Activated CD8-positive, alpha-beta T cell treated with anti-CD3 and anti-CD28 coated beads for 36 hours (primary cell): ENCODE results near the gene RUVBL1. TPM values are rescaled to one million over a fixed set of nuclear protein-coding genes. Genes with fewer than 3 reads are reported as not detected.

Experiments
- ATAC-seq: fragments of 200-7000 bp; cut with Tn5 transposase; one replicate; pipeline ENCODE4 v1.10.0; 2021; ENCODE audit warnings: mild to moderate bottlenecking, moderate library complexity
- CTCF ChIA-PET: fragments of 350-600 bp; sonication (Branson Sonifier 250); formaldehyde crosslinking; loops from one replicate; lab custom pipeline; 2021; ENCODE audit warnings: antibody characterized with exemption; lab: Charles Lee
- POLR2A ChIA-PET: fragments of 350-600 bp; sonication (Branson Sonifier 250); formaldehyde crosslinking; loops from one replicate; lab custom pipeline; 2021; ENCODE audit warnings: antibody characterized with exemption; lab: Charles Lee
- DNase-seq: peaks from one replicate; pipeline ENCODE4 v3.0.0-alpha.2; 2020
- H3K27ac Mint-ChIP-seq: one replicate; pipeline ENCODE4 v1.8.0; 2021; ENCODE audit warnings: mild to moderate bottlenecking, mixed read lengths
- H3K27me3 Mint-ChIP-seq: one replicate; pipeline ENCODE4 v1.8.0; 2021; ENCODE audit warnings: mixed read lengths
- H3K36me3 Mint-ChIP-seq: one replicate; pipeline ENCODE4 v1.8.0; 2021; ENCODE audit warnings: low read depth, mixed read lengths
- H3K4me1 Mint-ChIP-seq: one replicate; pipeline ENCODE4 v1.8.0; 2021; ENCODE audit warnings: low read depth, mixed read lengths
- H3K4me3 Mint-ChIP-seq: one replicate; pipeline ENCODE4 v1.8.0; 2021; ENCODE audit warnings: mild to moderate bottlenecking, moderate library complexity, mixed read lengths
- H3K9me3 Mint-ChIP-seq: one replicate; pipeline ENCODE4 v1.8.0; 2021; ENCODE audit warnings: mixed read lengths
- intact Hi-C: fragments of 100-400 bp; cut with micrococcal nuclease; formaldehyde crosslinking; loops from one replicate; pipeline ENCODE4 v1.10.0; 2022
- total RNA-seq, 2 experiments: library from RNA; stranded (reverse); gene quantifications; one replicate each; pipeline ENCODE4 v1.2.3, GENCODE V29; 2021
- TF ChIP-seq, protein P1 (sequence below): fragments of 200-600 bp; IDR thresholded peaks from one replicate; pipeline ENCODE4 v1.8.0; 2022; ENCODE audit warnings: antibody characterized with exemption, mild to moderate bottlenecking

Gene RUVBL1
- total RNA-seq, 2 experiments from 2014 or later, result 99.0 to 99.5 TPM

DNA sequence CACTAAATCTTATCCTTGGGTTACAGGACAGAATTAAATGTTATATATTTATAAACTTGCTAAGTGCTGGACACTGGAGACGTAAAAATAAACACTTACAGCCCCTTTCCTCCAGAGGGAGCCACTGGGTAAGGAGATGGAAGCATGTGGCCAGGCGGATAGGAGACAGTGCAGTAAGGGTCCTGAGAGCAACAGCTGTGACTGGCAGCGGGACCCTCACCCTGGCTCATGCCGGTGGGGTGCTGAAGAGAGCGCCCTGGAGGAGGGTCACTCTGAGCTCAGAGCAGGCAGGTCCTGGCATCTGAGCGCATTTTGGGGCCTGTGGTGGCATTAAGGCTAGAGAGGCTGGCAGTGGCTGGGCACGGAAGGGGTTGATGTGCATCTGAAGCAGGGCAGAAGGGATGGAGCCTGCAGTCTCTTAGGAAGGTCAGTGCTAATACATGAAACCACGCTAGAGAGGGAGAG, 55.4 kb downstream of the RUVBL1 start:
- intact Hi-C loops, result no loop called here
- H3K36me3 Mint-ChIP-seq, result peaks cover 46% of the 10 kb centered on the region
- CTCF ChIA-PET, result interaction anchor here (1.1 to 4.3 kb wide), 6 partner anchors 12 to 537 kb away, joined by 3 to 30 read pairs (median 3); no protein-coding TSS in a partner anchor

DNA sequence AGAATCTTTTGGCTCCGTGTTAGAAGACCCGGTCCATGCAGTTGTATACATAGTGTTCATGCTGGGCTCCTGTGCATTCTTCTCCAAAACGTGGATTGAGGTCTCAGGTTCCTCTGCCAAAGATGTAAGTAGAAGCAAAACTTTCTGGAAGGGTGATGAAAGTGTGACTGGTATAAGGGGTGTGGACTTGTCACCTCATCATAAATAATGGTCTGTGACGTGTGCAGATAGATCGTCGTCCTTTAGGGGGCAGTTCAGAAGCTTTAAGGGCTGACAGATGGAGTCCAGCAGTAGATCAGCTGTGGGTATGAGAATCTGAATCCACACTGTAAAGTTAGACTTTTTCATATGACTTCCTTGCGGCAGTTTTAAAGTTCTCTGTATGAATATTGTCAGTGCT, 56.1 kb downstream of the RUVBL1 start:
- Mint-ChIP-seq H3K4me3 (no peak overlapping the region), H3K9me3 (no peaks in the 10 kb centered on the region), H3K36me3 (peaks cover 53% of the 10 kb centered on the region), H3K27ac (no peak overlapping the region), H3K4me1 (peaks cover 3% of the 10 kb centered on the region), H3K27me3 (no peaks in the 10 kb centered on the region)
- POLR2A ChIA-PET, result interaction anchor here (4.0 kb wide), 1 partner anchor 14 kb away, joined by 37 read pairs; the partner anchor contains the start of gene SEC61A1
- DNase-seq (no peak), ATAC-seq (no peak)
- intact Hi-C loops, result no loop called here
- CTCF ChIA-PET, result interaction anchor here (1.1 to 4.3 kb wide), 6 partner anchors 11 to 253 kb away, joined by 3 to 30 read pairs (median 4); no protein-coding TSS in a partner anchor
- TF ChIP-seq, protein P1, sequence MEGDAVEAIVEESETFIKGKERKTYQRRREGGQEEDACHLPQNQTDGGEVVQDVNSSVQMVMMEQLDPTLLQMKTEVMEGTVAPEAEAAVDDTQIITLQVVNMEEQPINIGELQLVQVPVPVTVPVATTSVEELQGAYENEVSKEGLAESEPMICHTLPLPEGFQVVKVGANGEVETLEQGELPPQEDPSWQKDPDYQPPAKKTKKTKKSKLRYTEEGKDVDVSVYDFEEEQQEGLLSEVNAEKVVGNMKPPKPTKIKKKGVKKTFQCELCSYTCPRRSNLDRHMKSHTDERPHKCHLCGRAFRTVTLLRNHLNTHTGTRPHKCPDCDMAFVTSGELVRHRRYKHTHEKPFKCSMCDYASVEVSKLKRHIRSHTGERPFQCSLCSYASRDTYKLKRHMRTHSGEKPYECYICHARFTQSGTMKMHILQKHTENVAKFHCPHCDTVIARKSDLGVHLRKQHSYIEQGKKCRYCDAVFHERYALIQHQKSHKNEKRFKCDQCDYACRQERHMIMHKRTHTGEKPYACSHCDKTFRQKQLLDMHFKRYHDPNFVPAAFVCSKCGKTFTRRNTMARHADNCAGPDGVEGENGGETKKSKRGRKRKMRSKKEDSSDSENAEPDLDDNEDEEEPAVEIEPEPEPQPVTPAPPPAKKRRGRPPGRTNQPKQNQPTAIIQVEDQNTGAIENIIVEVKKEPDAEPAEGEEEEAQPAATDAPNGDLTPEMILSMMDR, result no peak

More for the DNA sequence above, 55.4 kb downstream of the RUVBL1 start:
- ATAC-seq, result peak; percentile 76
- POLR2A ChIA-PET, result interaction anchor here (4.0 kb wide), 1 partner anchor 14 kb away, joined by 37 read pairs; the partner anchor contains the start of gene SEC61A1
- Mint-ChIP-seq H3K4me3 (no peak overlapping the region), H3K9me3 (no peaks in the 10 kb centered on the region), H3K4me1 (peaks cover 3% of the 10 kb centered on the region), H3K27ac (peak overlapping the region; percentile 64), H3K27me3 (no peaks in the 10 kb centered on the region)
- peak; percentile 50 for DNase-seq
- TF ChIP-seq, protein P1, result peak; percentile 65

DNA sequence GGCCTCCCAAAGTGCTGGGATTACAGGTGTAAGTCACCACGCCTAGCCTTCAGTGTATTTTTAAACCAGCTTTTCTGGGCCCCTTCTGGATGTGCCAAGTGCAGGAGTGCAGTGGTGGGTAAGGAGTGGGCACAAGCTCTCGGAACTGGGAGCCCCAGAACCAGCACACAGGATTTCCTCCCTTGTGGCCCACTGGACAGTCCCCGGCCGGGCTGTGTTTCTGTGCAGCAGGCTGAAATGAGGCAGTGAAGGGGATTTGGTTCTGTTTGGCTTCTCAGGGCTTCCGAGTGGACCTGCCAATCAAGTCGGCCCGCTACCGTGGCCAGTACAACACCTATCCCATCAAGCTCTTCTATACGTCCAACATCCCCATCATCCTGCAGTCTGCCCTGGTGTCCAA, 56.9 kb downstream of the RUVBL1 start:
- TF ChIP-seq, protein P1, result no peak
- Mint-ChIP-seq H3K27me3 (no peaks in the 10 kb centered on the region), H3K9me3 (no peaks in the 10 kb centered on the region), H3K36me3 (peaks cover 61% of the 10 kb centered on the region), H3K27ac (no peak overlapping the region), H3K4me3 (no peak overlapping the region), H3K4me1 (peaks cover 3% of the 10 kb centered on the region)
- intact Hi-C loops, result no loop called here
- ATAC-seq (no peak), DNase-seq (no peak)
- ChIA-PET CTCF (interaction anchor here (1.0 to 4.3 kb wide), 4 partner anchors 10 to 67 kb away, joined by 3 to 30 read pairs (median 4); no protein-coding TSS in a partner anchor), POLR2A (interaction anchor here (0.8 to 4.0 kb wide), 3 partner anchors 13 to 57 kb away, joined by 3 to 37 read pairs (median 3); partner anchors contain the start of genes RUVBL1 and SEC61A1)

DNA sequence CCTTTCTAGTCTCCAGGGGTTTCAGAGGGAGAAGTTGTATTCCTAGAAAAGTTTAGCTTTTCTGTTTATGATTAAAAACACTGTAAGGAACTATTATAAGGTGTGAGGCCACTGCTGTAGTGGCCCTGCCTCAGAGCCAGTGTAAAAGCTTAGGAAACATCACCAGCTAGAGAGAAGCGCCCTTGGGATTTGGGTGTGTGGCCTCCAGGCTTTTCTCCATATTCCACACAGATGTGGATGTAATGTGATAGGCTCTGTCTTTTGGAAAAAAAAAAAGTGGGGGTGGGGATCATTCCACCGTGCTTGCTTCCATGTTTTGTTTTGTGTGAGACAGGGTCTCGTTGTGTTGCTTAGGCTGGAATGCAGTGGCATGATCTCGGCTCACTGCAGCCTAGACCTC, 57.5 kb downstream of the RUVBL1 start:
- Mint-ChIP-seq H3K4me1 (peaks cover 3% of the 10 kb centered on the region), H3K36me3 (peaks cover 67% of the 10 kb centered on the region), H3K27ac (no peak overlapping the region), H3K27me3 (no peaks in the 10 kb centered on the region), H3K4me3 (no peak overlapping the region), H3K9me3 (no peaks in the 10 kb centered on the region)
- CTCF ChIA-PET, result interaction anchor here (0.8 to 4.3 kb wide), 4 partner anchors 10 to 67 kb away, joined by 3 to 30 read pairs (median 4); no protein-coding TSS in a partner anchor
- TF ChIP-seq, protein P1, result no peak
- no peak for DNase-seq
- no peak for ATAC-seq
- POLR2A ChIA-PET, result interaction anchor here (0.8 to 4.0 kb wide), 3 partner anchors 12 to 58 kb away, joined by 3 to 37 read pairs (median 3); partner anchors contain the start of genes RUVBL1 and SEC61A1
- intact Hi-C loops, result no loop called here

DNA sequence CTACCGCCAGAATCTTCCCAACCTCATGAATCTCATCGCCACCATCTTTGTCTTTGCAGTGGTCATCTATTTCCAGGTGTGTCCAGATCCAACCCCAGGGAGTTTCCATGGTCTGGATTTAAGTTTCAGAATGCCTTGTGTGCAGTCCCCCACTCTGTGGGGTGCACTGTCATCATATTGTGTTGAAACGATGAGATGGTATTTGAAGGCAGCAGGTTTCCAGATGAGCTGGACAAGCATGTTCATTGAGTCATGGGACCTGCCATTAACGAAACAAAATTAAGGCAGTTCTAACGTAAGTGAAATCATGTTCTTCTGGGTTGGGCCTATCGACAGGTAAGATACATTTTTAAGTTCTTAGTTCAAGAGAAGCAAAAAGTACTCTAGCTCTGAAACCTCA, 58.6 kb downstream of the RUVBL1 start:
- no peaks in the 10 kb centered on the region for H3K4me1 Mint-ChIP-seq
- intact Hi-C loops, result no loop called here
- DNase-seq (no peak), ATAC-seq (no peak)
- no peaks in the 10 kb centered on the region for H3K27me3 Mint-ChIP-seq
- H3K27ac Mint-ChIP-seq, result no peak overlapping the region
- no peak overlapping the region for H3K4me3 Mint-ChIP-seq
- ChIA-PET CTCF (interaction anchor here (0.7 to 4.3 kb wide), 4 partner anchors 8 to 68 kb away, joined by 3 to 30 read pairs (median 5); no protein-coding TSS in a partner anchor), POLR2A (interaction anchor here (4.0 kb wide), 1 partner anchor 11 kb away, joined by 37 read pairs; the partner anchor contains the start of gene SEC61A1)
- TF ChIP-seq, protein P1, result no peak
- H3K36me3 Mint-ChIP-seq, result peaks cover 70% of the 10 kb centered on the region
- H3K9me3 Mint-ChIP-seq, result no peaks in the 10 kb centered on the region
